ENCODE results near the gene EFNA2.

EFNA2 gene

DNA sequence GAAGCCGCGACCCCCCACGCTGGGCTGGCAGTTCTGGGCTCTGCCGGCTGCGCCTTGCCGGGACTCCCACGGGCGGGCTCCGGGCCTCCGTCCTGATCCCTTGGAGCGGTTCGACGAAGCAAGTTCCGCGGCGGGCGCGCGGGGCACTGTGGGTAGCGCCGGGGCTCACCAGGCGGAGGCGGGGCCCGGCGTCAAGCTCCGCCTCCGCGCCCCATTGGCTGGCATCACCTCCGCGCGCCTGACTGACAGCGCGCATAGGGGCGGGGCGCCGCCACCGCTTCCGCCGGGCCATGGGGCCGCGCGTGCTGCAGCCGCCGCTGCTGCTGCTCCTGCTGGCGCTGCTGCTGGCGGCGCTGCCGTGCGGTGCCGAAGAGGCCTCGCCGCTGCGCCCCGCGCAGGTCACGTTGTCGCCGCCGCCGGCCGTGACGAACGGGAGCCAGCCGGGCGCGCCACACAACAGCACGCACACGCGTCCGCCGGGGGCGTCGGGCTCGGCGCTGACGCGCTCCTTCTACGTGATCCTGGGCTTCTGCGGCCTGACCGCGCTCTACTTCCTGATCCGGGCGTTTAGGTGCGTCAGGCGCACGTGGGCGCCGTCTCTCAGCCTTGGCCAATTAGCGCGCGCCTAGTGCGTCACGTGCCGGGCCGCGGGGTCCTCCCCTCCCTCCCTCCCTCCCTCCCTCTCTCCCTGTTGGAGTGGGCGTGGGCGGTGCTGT, 10.3 kb upstream of the EFNA2 start, which contains the start of gene FAM174C:
Gene FAM174C (plus strand): TSS at position 271 of the 716 bp plus-strand sequence. CDS start 20 bp downstream, at position 291.
- Histone ChIP-seq H3K4me3 (ENCODE audit: low read length) (peak within 1 kb of the TSS; percentile 76), H4K20me1 (ENCODE audit: control insufficient read depth, insufficient read depth, low read depth, low read length) (peaks cover 16% of the 10 kb centered on the region), H3K36me3 (ENCODE audit: control insufficient read depth, low read length) (peaks cover 93% of the 10 kb centered on the region), H3K79me2 (ENCODE audit: control insufficient read depth, low read length) (peaks cover 58% of the 10 kb centered on the region), H3K4me2 (ENCODE audit: low read length) (peak within 1 kb of the TSS; percentile 96), H3K4me1 (ENCODE audit: control insufficient read depth, low read length) (peaks cover 52% of the 10 kb centered on the region), H3K9me3 (ENCODE audit: control insufficient read depth, insufficient read depth, low read length) (no peaks in the 10 kb centered on the region), H3K27me3 (ENCODE audit: control insufficient read depth, low read length) (no peaks in the 10 kb centered on the region), H3K27ac (ENCODE audit: low read depth, low read length) (peak within 1 kb of the TSS; percentile 73), H3F3A (ENCODE audit: control insufficient read depth, insufficient read depth) (peaks cover 42% of the 10 kb centered on the region), H3K9me2 (replicated peaks; ENCODE audit: control insufficient read depth, low read length) (no peaks in the 10 kb centered on the region)
- TF ChIP-seq EZH2phosphoT487 (IDR thresholded peaks at IDR 0.05; ENCODE audit: borderline replicate concordance, low read length), result no peak

DNA sequence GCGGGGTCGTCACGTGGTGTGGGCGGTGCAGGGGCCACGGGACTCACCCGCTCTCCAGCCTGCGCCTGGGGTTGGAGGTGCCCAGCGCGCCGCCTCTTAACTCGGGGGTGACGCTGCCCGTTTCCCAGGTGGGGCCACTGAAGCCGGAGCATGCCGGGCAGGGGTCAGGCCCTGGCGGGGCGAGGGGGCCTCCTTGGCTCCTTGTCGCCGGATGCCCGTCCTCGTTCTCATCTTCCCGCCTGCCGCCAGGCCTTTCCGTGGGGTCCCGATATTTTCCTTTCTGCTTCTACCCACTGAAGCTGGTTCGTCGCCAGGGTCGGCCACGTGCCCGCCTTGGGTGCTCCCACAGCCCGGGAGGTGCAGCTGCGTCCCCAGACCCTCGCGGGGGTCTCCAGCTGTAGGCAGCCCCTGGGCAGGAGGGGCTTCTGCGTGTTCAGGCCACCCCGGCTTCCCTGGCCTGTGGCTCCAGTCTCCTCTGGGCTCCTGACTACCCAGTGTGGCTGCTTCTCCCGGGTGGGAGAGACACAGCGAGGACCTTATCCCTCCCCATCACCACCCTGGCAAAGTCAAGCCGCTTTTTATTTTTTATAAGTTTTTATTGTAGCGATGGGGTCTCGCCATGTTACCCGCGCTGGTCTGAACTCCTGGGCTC, 9.6 kb upstream of the EFNA2 start:
- Histone ChIP-seq H3K36me3 (ENCODE audit: control insufficient read depth, low read length) (peaks cover 89% of the 10 kb centered on the region), H3F3A (ENCODE audit: control insufficient read depth, insufficient read depth) (peaks cover 35% of the 10 kb centered on the region)

DNA sequence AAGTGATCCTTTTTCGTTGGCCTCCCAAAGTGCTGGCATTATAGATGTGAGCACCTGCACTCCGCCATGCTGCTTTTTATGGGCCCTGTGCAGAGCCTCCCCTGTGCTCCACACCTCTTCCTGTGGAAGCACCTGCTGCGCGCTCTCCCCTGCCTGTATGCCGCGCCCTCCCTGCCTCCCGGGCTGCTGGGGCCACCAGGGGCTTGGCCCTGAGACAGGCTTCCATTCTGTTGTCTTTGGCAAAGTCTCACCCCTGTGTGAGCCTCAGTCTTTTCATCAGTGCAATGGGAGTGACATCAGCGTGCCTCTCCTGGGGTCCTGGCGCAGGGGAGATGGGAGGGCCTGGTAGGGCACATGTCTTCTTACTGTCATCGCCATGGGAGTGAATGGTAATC, 9.0 kb upstream of the EFNA2 start:
- peak overlapping the region; percentile 73 for H3K27ac ChIP-seq (ENCODE audit: low read depth, low read length)
- peaks cover 46% of the 10 kb centered on the region for H3K79me2 ChIP-seq (ENCODE audit: control insufficient read depth, low read length)
- H3K4me2 ChIP-seq (ENCODE audit: low read length), result peak overlapping the region; percentile 96
- peaks cover 40% of the 10 kb centered on the region for H3K4me1 ChIP-seq (ENCODE audit: control insufficient read depth, low read length)
- TF ChIP-seq EZH2phosphoT487 (IDR thresholded peaks at IDR 0.05; ENCODE audit: borderline replicate concordance, low read length), result no peak
- TF ChIP-seq CTCF (IDR thresholded peaks at IDR 0.05; ENCODE audit: low read depth, low read length, poor library complexity, severe bottlenecking), result no peak
- peaks cover 5% of the 10 kb centered on the region for H4K20me1 ChIP-seq (ENCODE audit: control insufficient read depth, insufficient read depth, low read depth, low read length)
- no peaks in the 10 kb centered on the region for H3K27me3 ChIP-seq (ENCODE audit: control insufficient read depth, low read length)
- H3F3A ChIP-seq (ENCODE audit: control insufficient read depth, insufficient read depth), result peaks cover 30% of the 10 kb centered on the region
- H3K9me2 ChIP-seq (replicated peaks; ENCODE audit: control insufficient read depth, low read length), result no peaks in the 10 kb centered on the region
- peak overlapping the region; percentile 76 for H3K4me3 ChIP-seq (ENCODE audit: low read length)
- peaks cover 84% of the 10 kb centered on the region for H3K36me3 ChIP-seq (ENCODE audit: control insufficient read depth, low read length)
- no peaks in the 10 kb centered on the region for H3K9me3 ChIP-seq (ENCODE audit: control insufficient read depth, insufficient read depth, low read length)

More for the DNA sequence above, 9.6 kb upstream of the EFNA2 start:
- peak overlapping the region; percentile 76 for H3K4me3 ChIP-seq (ENCODE audit: low read length)
- peaks cover 9% of the 10 kb centered on the region for H4K20me1 ChIP-seq (ENCODE audit: control insufficient read depth, insufficient read depth, low read depth, low read length)
- peaks cover 51% of the 10 kb centered on the region for H3K79me2 ChIP-seq (ENCODE audit: control insufficient read depth, low read length)
- H3K4me2 ChIP-seq (ENCODE audit: low read length), result peak overlapping the region; percentile 96
- no peaks in the 10 kb centered on the region for H3K9me2 ChIP-seq (replicated peaks; ENCODE audit: control insufficient read depth, low read length)
- H3K9me3 ChIP-seq (ENCODE audit: control insufficient read depth, insufficient read depth, low read length), result no peaks in the 10 kb centered on the region
- no peaks in the 10 kb centered on the region for H3K27me3 ChIP-seq (ENCODE audit: control insufficient read depth, low read length)
- peaks cover 45% of the 10 kb centered on the region for H3K4me1 ChIP-seq (ENCODE audit: control insufficient read depth, low read length)
- peak overlapping the region; percentile 73 for H3K27ac ChIP-seq (ENCODE audit: low read depth, low read length)
- TF ChIP-seq EZH2phosphoT487 (IDR thresholded peaks at IDR 0.05; ENCODE audit: borderline replicate concordance, low read length) (no peak), CTCF (IDR thresholded peaks at IDR 0.05; ENCODE audit: low read depth, low read length, poor library complexity, severe bottlenecking) (no peak)

GRCh38 chr19:1277061-1277460, 8.6 kb upstream of the EFNA2 start:
- Histone ChIP-seq H3K9me2 (replicated peaks; ENCODE audit: control insufficient read depth, low read length) (no peaks in the 10 kb centered on the region), H3K4me3 (ENCODE audit: low read length) (peak overlapping the region; percentile 76), H3K27ac (ENCODE audit: low read depth, low read length) (no peak overlapping the region), H3K9me3 (ENCODE audit: control insufficient read depth, insufficient read depth, low read length) (no peaks in the 10 kb centered on the region), H3K27me3 (ENCODE audit: control insufficient read depth, low read length) (no peaks in the 10 kb centered on the region), H3K79me2 (ENCODE audit: control insufficient read depth, low read length) (peaks cover 42% of the 10 kb centered on the region), H4K20me1 (ENCODE audit: control insufficient read depth, insufficient read depth, low read depth, low read length) (peaks cover 5% of the 10 kb centered on the region), H3F3A (ENCODE audit: control insufficient read depth, insufficient read depth) (peaks cover 26% of the 10 kb centered on the region), H3K4me2 (ENCODE audit: low read length) (peak overlapping the region; percentile 96), H3K4me1 (ENCODE audit: control insufficient read depth, low read length) (peaks cover 36% of the 10 kb centered on the region), H3K36me3 (ENCODE audit: control insufficient read depth, low read length) (peaks cover 79% of the 10 kb centered on the region)
- TF ChIP-seq EZH2phosphoT487 (IDR thresholded peaks at IDR 0.05; ENCODE audit: borderline replicate concordance, low read length), result no peak
- TF ChIP-seq CTCF (IDR thresholded peaks at IDR 0.05; ENCODE audit: low read depth, low read length, poor library complexity, severe bottlenecking), result no peak

Measured in DOHH2 (cell line).